Neural progenitor cell (in vitro differentiated cells): Measurements from ENCODE around the gene RHOJ. TPM values are rescaled to one million over a fixed set of nuclear protein-coding genes. Genes with fewer than 3 reads are reported as not detected.

Experiments
- DNase-seq: peaks from one replicate; pipeline ENCODE4 v3.0.0-alpha.2; 2016; ENCODE audit warnings: low spot score
- H2AFZ ChIP-seq: fragments of 200-600 bp; sonication (generic); replicated peaks from 2 replicates; pipeline ENCODE4 v1.6.1; 2016; ENCODE audit warnings: antibody characterized with exemption
- H3F3A ChIP-seq: fragments of 200-600 bp; sonication (generic); 2 replicates; pipeline ENCODE4 v1.6.1; 2016; ENCODE audit warnings: antibody characterized with exemption, low read depth
- H3K27ac ChIP-seq: fragments of 200-600 bp; sonication (generic); 2 replicates; pipeline ENCODE4 v1.5.1; 2016; ENCODE audit warnings: mild to moderate bottlenecking
- H3K27me3 ChIP-seq: fragments of 200-600 bp; sonication (generic); 2 replicates; pipeline ENCODE4 v1.6.1; 2016; ENCODE audit warnings: mild to moderate bottlenecking, moderate library complexity
- H3K36me3 ChIP-seq: fragments of 200-600 bp; sonication (generic); 2 replicates; pipeline ENCODE4 v1.5.1; 2016
- H3K4me1 ChIP-seq: fragments of 200-600 bp; sonication (generic); 2 replicates; pipeline ENCODE4 v1.6.1; 2016; ENCODE audit warnings: mixed run types
- H3K4me2 ChIP-seq: fragments of 200-600 bp; sonication (generic); 2 replicates; pipeline ENCODE4 v1.6.1; 2016
- H3K4me3 ChIP-seq: fragments of 200-600 bp; sonication (generic); 2 replicates; pipeline ENCODE4 v1.5.1; 2016
- H3K79me2 ChIP-seq: fragments of 200-600 bp; sonication (generic); 2 replicates; pipeline ENCODE4 v1.6.1; 2016; ENCODE audit warnings: low read depth
- H3K9ac ChIP-seq: fragments of 200-600 bp; sonication (generic); 2 replicates; pipeline ENCODE4 v1.6.1; 2016
- H3K9me3 ChIP-seq: fragments of 200-600 bp; sonication (generic); 2 replicates; pipeline ENCODE4 v1.5.1; 2016; ENCODE audit warnings: low read depth
- H4K20me1 ChIP-seq: fragments of 200-600 bp; sonication (generic); 2 replicates; pipeline ENCODE4 v1.6.1; 2016; ENCODE audit warnings: low read depth
- H3K27ac Mint-ChIP-seq: 3 replicates; pipeline ENCODE4 v1.8.0; 2021; ENCODE audit warnings: mixed read lengths
- H3K27me3 Mint-ChIP-seq: 2 replicates; pipeline ENCODE4 v1.8.0; 2022; ENCODE audit warnings: low read depth, mild to moderate bottlenecking, inconsistent platforms, moderate library complexity, mixed read lengths; ENCODE audit not compliant: insufficient read depth
- H3K36me3 Mint-ChIP-seq: 3 replicates; pipeline ENCODE4 v1.8.0; 2021; ENCODE audit warnings: mixed read lengths
- H3K4me1 Mint-ChIP-seq: 3 replicates; pipeline ENCODE4 v1.8.0; 2021; ENCODE audit warnings: mixed read lengths
- H3K4me3 Mint-ChIP-seq: 3 replicates; pipeline ENCODE4 v1.8.0; 2021; ENCODE audit warnings: mild to moderate bottlenecking, moderate library complexity, mixed read lengths
- H3K9me3 Mint-ChIP-seq: 3 replicates; pipeline ENCODE4 v1.8.0; 2020; ENCODE audit warnings: mixed read lengths
- EZH2 ChIP-seq: fragments of 200-600 bp; sonication (generic); IDR thresholded peaks from 2 replicates; pipeline ENCODE4 v1.6.1; 2017; ENCODE audit warnings: antibody characterized with exemption, mild to moderate bottlenecking, moderate library complexity
- EZH2phosphoT487 ChIP-seq: fragments of 200-600 bp; sonication (generic); IDR thresholded peaks from 2 replicates; pipeline ENCODE4 v1.6.1; 2017; ENCODE audit warnings: antibody characterized with exemption
- total RNA-seq: library from RNA; depleted of rRNA; stranded (reverse); fragments of >200 nt; gene quantifications from 2 replicates; pipeline ENCODE4 v1.2.3, GENCODE V29; 2015; ENCODE audit warnings: low replicate concordance
- TF ChIP-seq, protein P1 (sequence below): fragments of 200-600 bp; sonication (generic); IDR thresholded peaks from 2 replicates; pipeline ENCODE4 v1.5.1; 2017; ENCODE audit warnings: antibody characterized with exemption, mild to moderate bottlenecking

Gene RHOJ
- not detected in 2 replicates for total RNA-seq

DNA sequence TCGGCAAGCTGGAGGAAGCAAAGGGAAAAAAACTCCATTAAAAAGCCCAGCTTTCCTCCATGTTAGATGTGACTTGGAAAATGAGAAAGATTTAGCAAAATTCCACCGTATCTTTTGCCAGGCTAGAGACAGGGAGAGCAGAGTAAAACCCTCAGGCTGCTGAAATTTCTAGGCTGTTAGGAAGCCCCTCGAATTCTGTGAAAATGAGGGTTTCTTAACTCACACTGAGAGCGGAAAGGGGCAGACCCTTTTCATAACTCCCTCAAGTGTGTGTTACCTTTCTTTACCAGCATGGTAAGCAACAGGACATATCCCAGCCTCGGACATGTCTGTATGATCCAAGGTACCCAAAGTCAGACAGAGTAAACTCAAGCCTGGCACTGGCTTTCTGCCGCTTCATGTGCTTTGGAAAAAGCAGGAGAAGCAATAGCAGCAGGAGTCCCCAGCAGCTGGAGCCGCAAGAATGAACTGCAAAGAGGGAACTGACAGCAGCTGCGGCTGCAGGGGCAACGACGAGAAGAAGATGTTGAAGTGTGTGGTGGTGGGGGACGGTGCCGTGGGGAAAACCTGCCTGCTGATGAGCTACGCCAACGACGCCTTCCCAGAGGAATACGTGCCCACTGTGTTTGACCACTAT, at the start of gene RHOJ:
TSS of gene RHOJ (plus strand) at position 37 of the 637 bp plus-strand sequence. CDS start at position 464, 427 bp downstream.
- Mint-ChIP-seq H3K27me3 (no peaks in the 10 kb centered on the region), H3K9me3 (no peaks in the 10 kb centered on the region), H3K4me1 (peaks cover 6% of the 10 kb centered on the region), H3K27ac (no peak within 1 kb of the TSS), H3K36me3 (no peaks in the 10 kb centered on the region), H3K4me3 (no peak within 1 kb of the TSS)
- Histone ChIP-seq H3K79me2 (no peaks in the 10 kb centered on the region), H3K4me1 (peaks cover 19% of the 10 kb centered on the region), H3K27me3 (no peaks in the 10 kb centered on the region), H3K4me3 (peak within 1 kb of the TSS; percentile 35), H4K20me1 (no peaks in the 10 kb centered on the region), H2AFZ (peak within 1 kb of the TSS; percentile 89), H3K4me2 (peak within 1 kb of the TSS; percentile 74), H3K9me3 (no peaks in the 10 kb centered on the region), H3K9ac (no peak within 1 kb of the TSS), H3F3A (peaks cover 18% of the 10 kb centered on the region), H3K27ac (peak within 1 kb of the TSS; percentile 38), H3K36me3 (no peaks in the 10 kb centered on the region)
- peak; percentile 83 for DNase-seq
- TF ChIP-seq, protein P1, sequence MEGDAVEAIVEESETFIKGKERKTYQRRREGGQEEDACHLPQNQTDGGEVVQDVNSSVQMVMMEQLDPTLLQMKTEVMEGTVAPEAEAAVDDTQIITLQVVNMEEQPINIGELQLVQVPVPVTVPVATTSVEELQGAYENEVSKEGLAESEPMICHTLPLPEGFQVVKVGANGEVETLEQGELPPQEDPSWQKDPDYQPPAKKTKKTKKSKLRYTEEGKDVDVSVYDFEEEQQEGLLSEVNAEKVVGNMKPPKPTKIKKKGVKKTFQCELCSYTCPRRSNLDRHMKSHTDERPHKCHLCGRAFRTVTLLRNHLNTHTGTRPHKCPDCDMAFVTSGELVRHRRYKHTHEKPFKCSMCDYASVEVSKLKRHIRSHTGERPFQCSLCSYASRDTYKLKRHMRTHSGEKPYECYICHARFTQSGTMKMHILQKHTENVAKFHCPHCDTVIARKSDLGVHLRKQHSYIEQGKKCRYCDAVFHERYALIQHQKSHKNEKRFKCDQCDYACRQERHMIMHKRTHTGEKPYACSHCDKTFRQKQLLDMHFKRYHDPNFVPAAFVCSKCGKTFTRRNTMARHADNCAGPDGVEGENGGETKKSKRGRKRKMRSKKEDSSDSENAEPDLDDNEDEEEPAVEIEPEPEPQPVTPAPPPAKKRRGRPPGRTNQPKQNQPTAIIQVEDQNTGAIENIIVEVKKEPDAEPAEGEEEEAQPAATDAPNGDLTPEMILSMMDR = no peak
- no peak for TF ChIP-seq EZH2phosphoT487
- TF ChIP-seq EZH2 = no peak

DNA sequence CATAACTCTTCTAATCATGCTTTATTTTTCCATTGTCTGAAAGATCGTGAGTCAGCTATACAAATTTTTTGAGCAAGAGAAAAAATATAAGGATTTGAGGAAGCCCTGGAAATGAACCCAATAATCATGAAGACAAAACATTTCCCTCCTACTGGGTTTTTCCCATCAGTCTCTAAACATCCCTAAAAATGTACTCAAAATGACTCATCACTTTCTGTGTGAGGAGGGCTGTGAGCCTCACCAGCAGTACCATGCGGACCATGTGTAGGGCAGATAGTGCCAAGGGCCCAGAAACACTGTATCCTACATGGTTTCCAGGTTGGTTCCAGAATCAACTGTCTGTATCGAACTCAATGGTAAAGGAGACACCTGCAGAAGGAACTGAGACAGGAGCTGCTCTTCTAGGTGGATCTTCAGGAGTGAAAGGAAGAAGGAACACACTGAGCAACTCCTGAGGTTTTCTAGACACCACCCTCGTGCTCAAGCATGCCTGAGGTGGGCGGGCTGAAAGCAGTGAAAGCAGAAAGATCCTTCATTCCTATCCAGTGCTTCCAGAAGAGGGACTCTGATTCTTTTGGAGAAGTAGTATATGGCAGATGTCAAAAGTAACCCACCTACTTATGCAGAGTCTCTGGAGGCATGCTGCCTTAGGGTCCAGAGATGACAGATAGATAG, 48.6 kb upstream of the RHOJ start:
- H3K4me1 Mint-ChIP-seq = no peaks in the 10 kb centered on the region
- Histone ChIP-seq H3K4me2 (no peak overlapping the region), H4K20me1 (no peaks in the 10 kb centered on the region), H3K4me3 (no peak overlapping the region), H3K9ac (no peak overlapping the region), H3K36me3 (no peaks in the 10 kb centered on the region), H3F3A (no peaks in the 10 kb centered on the region), H3K27ac (no peak overlapping the region), H3K79me2 (no peaks in the 10 kb centered on the region), H3K4me1 (no peaks in the 10 kb centered on the region), H3K27me3 (no peaks in the 10 kb centered on the region), H3K9me3 (no peaks in the 10 kb centered on the region), H2AFZ (no peak overlapping the region)
- H3K27me3 Mint-ChIP-seq = peaks cover 5% of the 10 kb centered on the region
- H3K9me3 Mint-ChIP-seq = no peaks in the 10 kb centered on the region
- no peak overlapping the region for H3K4me3 Mint-ChIP-seq
- DNase-seq = no peak
- H3K27ac Mint-ChIP-seq = no peak overlapping the region
- no peak for TF ChIP-seq EZH2
- TF ChIP-seq, protein P1 = no peak
- TF ChIP-seq EZH2phosphoT487 = no peak
- no peaks in the 10 kb centered on the region for H3K36me3 Mint-ChIP-seq

DNA sequence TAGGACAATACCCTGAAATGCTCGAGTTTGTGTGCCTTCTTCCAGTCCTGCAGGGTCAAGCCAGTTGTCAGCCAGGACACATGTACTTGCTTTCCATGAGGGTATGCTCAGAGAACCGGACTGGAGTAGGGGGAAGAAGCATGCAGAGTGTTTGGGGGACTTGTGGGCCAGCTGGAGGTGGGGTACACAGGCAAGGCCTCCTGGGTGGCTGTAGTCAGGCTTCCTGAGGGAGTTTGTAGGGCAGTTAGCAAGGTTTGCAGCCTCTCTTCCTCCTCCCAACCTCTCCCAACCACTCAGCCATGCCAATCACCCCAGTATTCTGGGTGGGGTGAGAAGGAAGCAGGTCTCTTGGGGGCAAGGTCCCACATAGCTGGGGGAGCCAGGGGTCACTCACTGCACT, 47.0 kb upstream of the RHOJ start:
- Mint-ChIP-seq H3K4me1 (no peaks in the 10 kb centered on the region), H3K27me3 (peaks cover 5% of the 10 kb centered on the region), H3K36me3 (no peaks in the 10 kb centered on the region), H3K27ac (no peak overlapping the region), H3K4me3 (no peak overlapping the region), H3K9me3 (no peaks in the 10 kb centered on the region)
- no peak overlapping the region for H3K4me2 ChIP-seq
- no peaks in the 10 kb centered on the region for H3K4me1 ChIP-seq
- no peaks in the 10 kb centered on the region for H3K36me3 ChIP-seq
- no peaks in the 10 kb centered on the region for H3K79me2 ChIP-seq
- no peaks in the 10 kb centered on the region for H3K9me3 ChIP-seq
- H3K27ac ChIP-seq = no peak overlapping the region
- H4K20me1 ChIP-seq = no peaks in the 10 kb centered on the region
- no peak overlapping the region for H3K4me3 ChIP-seq
- H3K27me3 ChIP-seq = no peaks in the 10 kb centered on the region
- TF ChIP-seq, protein P1 = no peak
- TF ChIP-seq EZH2phosphoT487 (no peak), EZH2 (no peak)
- no peaks in the 10 kb centered on the region for H3F3A ChIP-seq
- no peak overlapping the region for H2AFZ ChIP-seq
- no peak for DNase-seq
- H3K9ac ChIP-seq = no peak overlapping the region
